ENCODE measurements around the gene CARHSP1.
"Not testable (repeated sequence)": the region's sequence is repeated elsewhere in the genome, so short reads cannot be mapped to it uniquely, and the experiment has no call there.

CARHSP1 gene

GRCh38 chr16:8868416-8869211, at the start of gene CARHSP1:
TSS of gene CARHSP1 (minus strand) at chr16:8869006. CDS start at chr16:8859328, 9,678 bp downstream.
- peak; percentile 80 for DNase-seq

- DNase-seq = not testable (repeated sequence)
Measured at GRCh38 chr16:8917336-8917735, 48.5 kb upstream of the CARHSP1 start.

GRCh38 chr16:8916541-8917225, 47.9 kb upstream of the CARHSP1 start:
- no peak for DNase-seq

GRCh38 chr16:8915722-8916301, 47.0 kb upstream of the CARHSP1 start:
- DNase-seq = no peak

- DNase-seq = no peak
Measured at GRCh38 chr16:8914098-8914497, 45.3 kb upstream of the CARHSP1 start.

- DNase-seq = no peak
Measured at GRCh38 chr16:8912793-8913192, 44.0 kb upstream of the CARHSP1 start.

- no peak for DNase-seq
Measured at GRCh38 chr16:8910811-8911210, 42.0 kb upstream of the CARHSP1 start.

GRCh38 chr16:8908810-8909468, 40.1 kb upstream of the CARHSP1 start:
- no peak for DNase-seq

- DNase-seq = no peak
Measured at GRCh38 chr16:8907096-8907495, 38.3 kb upstream of the CARHSP1 start.

- no peak for DNase-seq
Measured at GRCh38 chr16:8905795-8906591, 37.2 kb upstream of the CARHSP1 start.

GRCh38 chr16:8905168-8905762, 36.5 kb upstream of the CARHSP1 start:
- DNase-seq = no peak

GRCh38 chr16:8904018-8904430, 35.2 kb upstream of the CARHSP1 start:
- DNase-seq = no peak

GRCh38 chr16:8903004-8903403, 34.2 kb upstream of the CARHSP1 start:
- no peak for DNase-seq

- DNase-seq = no peak
Measured at GRCh38 chr16:8901320-8901861, 32.6 kb upstream of the CARHSP1 start.

GRCh38 chr16:8900343-8900742, 31.5 kb upstream of the CARHSP1 start:
- DNase-seq = no peak

GRCh38 chr16:8899709-8900317, 31.0 kb upstream of the CARHSP1 start:
- no peak for DNase-seq

GRCh38 chr16:8898660-8899318, 30.0 kb upstream of the CARHSP1 start:
- DNase-seq = no peak

- no peak for DNase-seq
Measured at GRCh38 chr16:8894736-8895334, 26.0 kb upstream of the CARHSP1 start.

- DNase-seq = no peak
Measured at GRCh38 chr16:8893976-8894690, 25.3 kb upstream of the CARHSP1 start.

GRCh38 chr16:8893426-8893825, 24.6 kb upstream of the CARHSP1 start:
- no peak for DNase-seq

Data from amniotic stem cell (primary cell).